HFF-Myc (cell line): Measurements from ENCODE around the gene SLC25A22.

Experiments used
- DNase-seq: peaks from one replicate; pipeline ENCODE4 v3.0.0-alpha.2; 2011; ENCODE audit warnings: low read depth; ENCODE audit errors: extremely low read depth
- H3K4me3 ChIP-seq: replicated peaks from 2 replicates; pipeline ENCODE4 v1.5.1; 2011; ENCODE audit warnings: low read depth, mild to moderate bottlenecking, control low read depth, low read length
- TF ChIP-seq, protein P1 (sequence below): IDR thresholded peaks from 2 replicates; pipeline ENCODE4 v1.5.1; 2012; ENCODE audit warnings: mild to moderate bottlenecking, low read depth, low read length, control low read depth; ENCODE audit errors: missing control alignments

Gene SLC25A22

DNA sequence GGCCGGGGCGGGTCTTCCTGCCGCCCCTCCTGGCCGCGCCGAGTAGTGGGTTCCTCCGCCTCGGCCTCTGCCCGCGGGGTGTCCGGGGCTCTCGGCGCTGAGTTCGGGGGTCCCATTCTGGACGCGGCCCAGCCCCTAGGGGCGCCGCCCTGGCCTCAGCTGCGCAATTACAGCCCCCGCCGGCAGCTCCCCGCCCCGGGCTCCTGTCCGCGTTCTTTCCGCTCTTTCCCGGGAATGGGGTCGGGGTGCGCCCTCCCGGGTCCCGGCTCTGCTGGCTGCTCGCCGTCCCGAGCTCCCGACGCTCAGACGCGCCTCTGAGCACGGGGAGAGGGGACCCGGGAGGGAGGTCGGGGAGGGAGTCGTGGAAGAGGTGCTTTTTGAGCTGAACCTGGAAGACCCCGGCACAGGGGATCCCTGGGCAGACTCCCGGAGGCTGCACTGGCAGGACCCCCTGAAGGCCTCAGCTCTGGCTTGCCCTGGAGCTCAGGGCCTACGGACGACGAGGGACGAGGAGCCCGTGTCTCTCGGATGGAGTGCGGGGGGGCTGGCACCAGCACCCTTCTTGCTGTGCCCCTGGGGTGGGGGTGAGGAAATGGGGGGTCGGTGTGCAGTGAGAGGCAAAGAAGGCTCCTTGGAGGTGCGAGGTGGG, 45.1 kb upstream of the SLC25A22 start:
- no peak for DNase-seq
- peak overlapping the region; percentile 98 for H3K4me3 ChIP-seq
- TF ChIP-seq, protein P1, sequence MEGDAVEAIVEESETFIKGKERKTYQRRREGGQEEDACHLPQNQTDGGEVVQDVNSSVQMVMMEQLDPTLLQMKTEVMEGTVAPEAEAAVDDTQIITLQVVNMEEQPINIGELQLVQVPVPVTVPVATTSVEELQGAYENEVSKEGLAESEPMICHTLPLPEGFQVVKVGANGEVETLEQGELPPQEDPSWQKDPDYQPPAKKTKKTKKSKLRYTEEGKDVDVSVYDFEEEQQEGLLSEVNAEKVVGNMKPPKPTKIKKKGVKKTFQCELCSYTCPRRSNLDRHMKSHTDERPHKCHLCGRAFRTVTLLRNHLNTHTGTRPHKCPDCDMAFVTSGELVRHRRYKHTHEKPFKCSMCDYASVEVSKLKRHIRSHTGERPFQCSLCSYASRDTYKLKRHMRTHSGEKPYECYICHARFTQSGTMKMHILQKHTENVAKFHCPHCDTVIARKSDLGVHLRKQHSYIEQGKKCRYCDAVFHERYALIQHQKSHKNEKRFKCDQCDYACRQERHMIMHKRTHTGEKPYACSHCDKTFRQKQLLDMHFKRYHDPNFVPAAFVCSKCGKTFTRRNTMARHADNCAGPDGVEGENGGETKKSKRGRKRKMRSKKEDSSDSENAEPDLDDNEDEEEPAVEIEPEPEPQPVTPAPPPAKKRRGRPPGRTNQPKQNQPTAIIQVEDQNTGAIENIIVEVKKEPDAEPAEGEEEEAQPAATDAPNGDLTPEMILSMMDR, result no peak

DNA sequence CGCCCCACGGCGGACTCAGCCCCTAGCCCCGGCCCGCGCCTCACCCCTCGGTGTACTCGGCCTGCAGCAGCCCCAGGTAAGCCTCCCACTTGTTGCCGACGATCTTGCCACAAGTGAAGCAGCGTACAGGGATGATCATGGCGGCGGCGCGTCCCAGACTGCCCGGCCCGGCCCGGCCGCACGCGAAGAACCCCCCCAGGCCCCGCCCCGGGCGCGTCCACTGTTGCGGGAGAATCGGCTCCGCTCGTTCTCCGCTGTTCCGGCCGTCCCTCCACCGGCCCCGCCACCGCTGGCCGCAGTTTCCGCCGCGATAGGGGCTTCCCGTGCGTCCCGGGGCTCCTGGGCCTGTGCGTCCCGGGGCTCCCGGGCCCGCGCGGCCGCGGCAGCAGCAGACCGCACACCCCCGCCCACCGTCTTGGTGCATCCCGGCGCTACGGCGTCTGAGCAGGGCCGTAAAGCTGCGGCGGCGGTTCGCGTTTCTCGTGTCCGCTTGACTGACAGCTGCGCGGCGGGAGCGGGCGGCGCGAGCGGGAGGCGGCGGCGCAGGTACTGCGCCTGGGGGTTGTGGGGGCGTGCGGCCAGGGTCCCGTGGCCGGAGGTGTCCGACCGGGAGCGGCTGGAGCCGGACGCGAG, 44.4 kb upstream of the SLC25A22 start, which contains the start of the genes POLR2L and TSPAN4:
TSS of gene POLR2L (minus strand) at position 160 of the 633 bp plus-strand sequence. CDS start at position 139, 21 bp downstream.
TSS of gene TSPAN4 (plus strand) at position 483 of the 633 bp plus-strand sequence. CDS start 7,453 bp downstream, outside the sequence.
- H3K4me3 ChIP-seq, result peak within 1 kb of the TSS; percentile 98
- TF ChIP-seq, protein P1, result no peak
- DNase-seq, result peak; percentile 62

DNA sequence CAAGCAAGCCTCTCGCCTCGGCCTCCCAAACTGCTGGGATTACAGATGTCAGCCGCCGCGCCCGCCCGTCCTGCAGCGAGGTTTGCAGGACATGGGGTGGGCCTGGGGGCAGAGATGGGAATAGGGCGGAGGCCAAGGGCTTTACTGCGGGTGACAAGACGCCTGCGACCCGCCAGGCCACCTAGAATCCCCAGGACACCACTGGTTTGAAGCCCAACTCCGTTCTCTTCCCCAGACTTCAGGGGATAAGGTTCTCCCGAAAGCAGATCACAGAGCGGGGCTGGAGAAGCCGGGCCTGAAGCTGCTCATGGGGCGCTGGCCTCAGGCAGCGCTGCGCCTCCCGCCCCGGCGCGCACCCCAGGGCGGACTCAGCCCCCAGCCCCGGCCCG, 43.9 kb upstream of the SLC25A22 start:
- TF ChIP-seq, protein P1, result no peak
- no peak for DNase-seq
- peak overlapping the region; percentile 98 for H3K4me3 ChIP-seq

DNA sequence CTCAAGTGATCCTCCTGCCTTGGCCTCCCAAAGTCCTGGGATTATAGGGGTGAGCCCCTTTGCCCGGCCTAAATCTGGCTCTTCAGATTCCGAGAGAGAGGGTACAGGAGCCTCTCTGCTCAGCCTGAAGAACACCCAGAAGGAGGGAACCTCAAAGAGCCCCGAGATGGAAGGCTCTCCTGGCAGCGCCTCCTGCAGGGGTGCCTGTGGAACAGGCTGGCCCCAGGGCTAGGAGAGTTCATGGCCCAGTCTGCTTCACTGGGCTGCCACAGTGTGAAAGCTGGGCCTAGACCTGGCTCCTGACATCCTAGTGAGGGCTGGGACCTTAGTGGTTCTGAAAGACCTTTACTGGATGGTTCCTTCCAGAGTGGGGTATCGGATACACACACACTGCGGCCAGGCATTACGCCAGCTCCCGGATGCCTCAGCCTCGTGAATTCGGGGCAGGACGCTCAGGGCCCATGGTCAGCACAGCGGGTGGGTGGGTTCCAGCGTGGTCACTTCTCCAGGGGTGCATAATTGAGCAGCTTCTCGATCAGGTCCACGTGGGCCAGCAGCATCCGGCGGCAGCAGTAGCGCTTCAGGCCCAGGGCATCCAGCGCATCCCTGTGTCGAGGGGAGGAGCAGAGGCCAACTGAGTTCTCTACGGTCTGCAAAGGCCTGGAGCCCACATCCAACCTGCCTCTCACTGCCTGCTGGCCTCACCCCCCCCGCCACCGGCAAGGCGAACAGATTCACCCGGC, 42.0 kb upstream of the SLC25A22 start:
- TF ChIP-seq, protein P1, result peak; percentile 48
- no peak for DNase-seq
- H3K4me3 ChIP-seq, result peak overlapping the region; percentile 98

DNA sequence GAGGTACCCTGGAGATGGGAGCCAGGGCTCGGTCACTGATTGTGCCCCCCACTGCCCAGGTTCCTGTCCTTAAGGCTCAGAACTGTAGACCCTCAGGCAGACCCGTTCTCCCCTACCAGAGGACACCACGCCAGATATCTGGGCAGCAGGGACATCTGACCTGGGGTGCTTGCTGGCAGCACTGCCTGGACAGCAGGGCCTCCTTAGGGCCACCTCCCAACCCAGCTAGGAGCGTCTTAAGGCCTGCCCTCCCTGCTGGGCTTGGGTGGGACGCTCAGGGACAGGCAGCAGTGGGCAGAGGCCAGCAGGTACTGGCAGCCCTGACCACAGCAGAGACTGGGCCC, 41.2 kb upstream of the SLC25A22 start:
- DNase-seq, result no peak
- no peak overlapping the region for H3K4me3 ChIP-seq
- TF ChIP-seq, protein P1, result no peak

DNA sequence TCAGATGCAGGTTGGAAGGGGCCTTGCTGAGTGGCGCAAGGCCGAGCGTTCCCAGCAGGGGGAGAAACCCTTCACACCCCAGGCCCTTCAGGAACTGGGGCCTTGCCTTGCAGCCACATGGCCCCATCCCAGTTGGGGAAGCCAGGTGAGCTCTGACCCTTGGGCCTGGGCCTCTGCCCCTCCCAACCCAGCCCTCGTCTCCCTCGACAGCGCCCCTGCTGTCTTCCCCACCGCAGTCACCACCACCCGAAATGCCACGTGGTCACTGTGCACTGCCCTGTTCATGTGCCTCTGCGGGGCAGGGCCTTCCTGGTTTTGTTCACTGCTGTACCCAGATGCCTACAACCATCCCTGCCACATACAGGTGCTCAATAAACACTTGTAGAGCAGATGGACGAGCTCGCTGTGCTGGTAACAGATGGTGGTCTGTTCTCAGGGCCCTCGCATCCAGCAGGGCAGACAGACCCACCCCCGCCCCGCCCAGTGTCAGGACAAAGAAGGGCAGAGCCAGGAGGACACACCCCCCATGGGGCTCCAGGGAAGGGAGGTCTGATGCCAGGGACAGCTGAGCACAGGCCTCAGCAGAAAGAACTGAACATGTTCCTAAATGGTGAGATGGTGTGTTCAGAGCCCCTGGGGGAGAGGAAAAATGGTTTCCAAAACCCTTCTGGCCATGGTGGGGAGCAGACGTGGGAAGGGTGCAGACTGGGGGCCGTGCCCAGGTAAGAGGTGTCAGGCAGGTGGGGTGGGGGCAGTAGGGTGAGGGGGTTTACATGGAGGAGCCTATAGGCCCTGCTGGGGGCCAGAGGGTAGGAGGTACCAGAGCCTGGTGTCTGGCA, 40.6 kb upstream of the SLC25A22 start:
- TF ChIP-seq, protein P1, result peak; percentile 21
- no peak overlapping the region for H3K4me3 ChIP-seq

More for the DNA sequence above, 40.6 kb upstream of the SLC25A22 start:
- DNase-seq, result no peak
